Measurements from ENCODE around the gene PSMA5.

- TF ChIP-seq EZH2 (IDR thresholded peaks at IDR 0.05; ENCODE audit: borderline replicate concordance, insufficient read depth, low read depth, low read length, poor library complexity, severe bottlenecking) (no peak), CTCF (IDR thresholded peaks at IDR 0.05) (no peak)
Measured at GRCh38 chr1:109402025-109402424, 24.2 kb downstream of the PSMA5 start.

All from B cell (primary cell).